Left lung (tissue), 10 donors: Measurements from ENCODE around the gene SCUBE1. TPM values are rescaled to one million over a fixed set of nuclear protein-coding genes. Genes with fewer than 3 reads are reported as not detected.

Source experiments
- ATAC-seq: fragments of 200-7000 bp; cut with Tn5 transposase; one replicate; pipeline ENCODE4 v1.9.1; 2020; ENCODE audit warnings: moderate library complexity
- DNase-seq, 4 donors: peaks; one replicate each; pipeline ENCODE4 v3.0.0-alpha.2; 2013 to 2020
- H3K27ac ChIP-seq, 2 donors: fragments of 200-600 bp; sonication (generic) in 1 of 2; one replicate each; pipeline versions ENCODE4 v1.5.0 to v1.8.0; 2020 to 2021
- H3K27me3 ChIP-seq, 2 donors: fragments of 200-600 bp; sonication (generic) in 1 of 2; one replicate each; pipeline versions ENCODE4 v1.5.0 to v1.8.0; 2020 to 2021
- H3K36me3 ChIP-seq, 2 donors: fragments of 200-600 bp; sonication (generic) in 1 of 2; one replicate each; pipeline versions ENCODE4 v1.5.0 to v1.8.0; 2020 to 2021
- H3K4me1 ChIP-seq, 2 donors: fragments of 200-600 bp; one replicate each; pipeline ENCODE4 v1.8.0; 2021
- H3K4me3 ChIP-seq, 2 donors: fragments of 200-600 bp; sonication (generic) in 1 of 2; one replicate each; pipeline versions ENCODE4 v1.5.0 to v1.8.0; 2020 to 2021; ENCODE audit warnings: mild to moderate bottlenecking in 1 of 2
- H3K9me3 ChIP-seq, 2 donors: fragments of 200-600 bp; sonication (generic) in 1 of 2; one replicate each; pipeline versions ENCODE4 v1.5.0 to v1.8.0; 2020 to 2021
- CTCF ChIP-seq, 2 donors: fragments of 200-600 bp; sonication (generic) in 1 of 2; IDR thresholded peaks; one replicate each; pipeline versions ENCODE4 v1.5.0 to v1.8.0; 2021; ENCODE audit warnings: antibody characterized with exemption in 2 of 2
- intact Hi-C, 2 donors: fragments of 100-400 bp; cut with DNase I; formaldehyde crosslinking; loops; one replicate each; pipeline versions ENCODE4 v1.11.2 to v1.14.2; 2022
- polyA plus RNA-seq, 6 donors: library from polyadenylated mRNA; unstranded; fragments of 120-200 nt; gene quantifications; one replicate each; pipeline ENCODE4 v1.2.1, GENCODE V29; 2013; ENCODE audit not compliant: insufficient read length in 6 of 6
- total RNA-seq, 2 donors: library from RNA; stranded (reverse); fragmentation: NEBNext Ultra II Directional; extraction: Animal tissue kit (Norgen Biotek cat#: 25700); gene quantifications; one replicate each; pipeline ENCODE4 v1.2.1, GENCODE V29; 2021
- donor health status: DM: no; HTN: yes; CAD: no.
- donor health status: DM: no; HTN: no; CAD: no.

SCUBE1 gene
- total and polyA plus RNA-seq, 8 donors = 1.1 to 5.0 (median 2.0) TPM

DNA sequence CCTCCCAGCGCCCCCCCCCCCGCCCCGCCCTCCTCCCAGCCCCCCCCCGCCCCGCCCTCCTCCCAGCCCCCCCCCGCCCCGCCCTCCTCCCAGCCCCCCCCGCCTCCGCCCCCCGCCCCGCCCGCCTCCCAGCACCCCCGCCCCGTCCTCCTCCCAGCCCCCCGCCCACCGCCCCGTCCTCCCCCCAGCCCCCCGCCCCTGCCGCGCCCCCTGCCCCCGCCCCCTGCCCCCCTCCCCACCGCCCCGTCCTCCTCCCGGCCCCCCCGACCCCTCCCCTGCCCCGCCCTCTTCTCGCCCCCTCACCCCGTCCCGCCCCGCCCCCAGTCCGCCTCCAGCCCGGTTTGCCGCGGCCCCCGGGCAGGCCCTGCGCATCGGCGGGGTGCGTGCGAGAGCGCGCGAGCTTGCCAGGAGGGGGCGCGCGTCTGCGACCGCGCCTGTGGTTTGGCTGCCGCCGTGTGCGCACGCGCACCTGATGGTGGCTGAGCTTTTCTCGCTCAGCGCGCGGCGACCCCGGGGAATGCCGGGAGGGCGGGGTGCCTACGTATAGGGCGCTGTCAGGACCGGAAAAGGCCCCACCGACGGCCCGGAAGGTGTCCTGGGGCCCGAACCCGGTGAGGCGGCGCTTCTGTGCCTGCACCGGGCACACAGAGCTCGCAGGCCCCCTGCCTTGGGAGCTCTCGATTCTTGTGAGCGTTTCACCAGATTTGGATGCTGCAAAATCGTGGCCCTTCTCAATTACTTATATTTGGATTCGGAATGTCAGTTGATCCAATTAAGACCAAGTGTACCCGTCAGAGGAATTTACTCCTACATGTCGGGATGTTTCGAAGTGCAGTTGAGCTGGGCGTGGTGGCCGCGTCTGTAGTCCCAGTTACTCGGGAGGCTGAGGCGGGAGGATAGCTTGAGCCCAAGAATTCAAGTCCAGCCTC is 155.7 kb downstream of the SCUBE1 start:
- no peaks in the 10 kb centered on the region for H3K27me3 ChIP-seq
- intact Hi-C loops = no loop called here
- peak overlapping the region; percentile 89 to 97 for H3K27ac ChIP-seq
- ATAC-seq (peak; percentile 90), DNase-seq (peak; percentile 94 to 99 (median 98))
- H3K36me3 ChIP-seq = peaks cover 0 to 5% of the 10 kb centered on the region in 2 donors
- peaks cover 10 to 33% of the 10 kb centered on the region in 2 donors for H3K4me1 ChIP-seq
- no peaks in the 10 kb centered on the region for H3K9me3 ChIP-seq
- TF ChIP-seq CTCF (IDR thresholded peaks at IDR 0.05) = peak; percentile 50 to 77
- H3K4me3 ChIP-seq = peak overlapping the region; percentile 40 to 73

DNA sequence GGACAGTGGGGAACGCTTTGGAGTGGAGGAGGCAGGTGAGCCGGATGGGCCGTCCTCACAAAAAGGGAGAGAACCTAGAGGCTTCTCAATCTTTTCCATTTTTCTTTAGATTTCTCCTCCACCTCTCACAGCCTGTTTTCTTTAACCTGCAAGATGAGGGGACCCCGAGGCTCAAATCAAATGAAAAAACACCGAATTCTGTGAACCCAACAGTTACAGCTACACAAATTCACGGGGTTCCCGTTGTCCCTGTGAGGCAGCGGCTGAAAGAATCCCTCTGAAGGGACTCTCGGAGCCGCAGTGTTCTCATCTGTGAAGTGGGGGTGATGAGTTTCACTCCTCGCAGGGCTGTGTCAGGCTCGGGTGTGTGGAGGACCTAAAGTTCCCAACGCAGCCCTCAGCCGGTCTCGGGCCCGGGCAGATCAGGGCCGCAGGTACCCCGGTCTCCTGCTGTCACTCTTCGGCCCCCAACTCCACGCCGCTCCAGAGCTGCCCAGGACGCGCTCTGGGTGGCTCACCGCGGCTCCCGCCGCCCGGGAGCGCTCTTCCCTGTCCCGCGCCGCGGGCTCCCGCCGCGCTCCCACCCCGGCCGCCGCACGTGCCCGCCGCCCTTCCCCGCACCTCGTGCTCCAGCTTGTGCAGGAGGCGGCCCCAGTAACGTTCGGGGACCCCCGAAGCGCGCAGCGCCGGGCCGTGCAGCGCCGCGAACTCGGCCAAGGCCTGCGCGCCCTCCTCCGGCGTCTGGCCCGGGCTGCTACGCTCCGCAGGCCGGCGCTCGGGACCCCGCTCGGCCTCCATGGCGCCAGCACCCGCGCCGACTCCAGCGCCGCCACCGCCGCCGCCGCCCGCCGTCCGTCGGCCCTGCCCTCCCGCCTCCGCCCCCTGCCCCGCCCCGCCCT is 156.7 kb downstream of the SCUBE1 start, which contains the start of gene TTLL12:
TTLL12 (minus strand) TSS at position 863 of the 899 bp plus-strand sequence; CDS start at position 798, 65 bp downstream.
- H3K27me3 ChIP-seq = no peaks in the 10 kb centered on the region
- H3K36me3 ChIP-seq = peaks cover 0 to 10% of the 10 kb centered on the region in 2 donors
- peaks cover 10 to 33% of the 10 kb centered on the region in 2 donors for H3K4me1 ChIP-seq
- no peak for TF ChIP-seq CTCF (IDR thresholded peaks at IDR 0.05)
- intact Hi-C loops = no loop called here
- peak within 1 kb of the TSS; percentile 89 to 97 for H3K27ac ChIP-seq
- no peaks in the 10 kb centered on the region for H3K9me3 ChIP-seq
- ATAC-seq (peak; percentile 31), DNase-seq (peak; percentile 56 to 92 (median 62))
- H3K4me3 ChIP-seq = peak within 1 kb of the TSS; percentile 59 to 73

GRCh38 chr22:43185860-43186261 is 157.3 kb downstream of the SCUBE1 start:
- intact Hi-C loops = no loop called here
- TF ChIP-seq CTCF (IDR thresholded peaks at IDR 0.05) = no peak
- Histone ChIP-seq H3K9me3 (no peaks in the 10 kb centered on the region), H3K4me3 (peak overlapping the region; percentile 59 to 73), H3K36me3 (peaks cover 0 to 15% of the 10 kb centered on the region in 2 donors), H3K27ac (no peak overlapping the region), H3K4me1 (peaks cover 10 to 33% of the 10 kb centered on the region in 2 donors), H3K27me3 (no peaks in the 10 kb centered on the region)
- ATAC-seq = peak; percentile 9
- DNase-seq = peak in 2 of 4 donors; percentile 64 to 68

DNA sequence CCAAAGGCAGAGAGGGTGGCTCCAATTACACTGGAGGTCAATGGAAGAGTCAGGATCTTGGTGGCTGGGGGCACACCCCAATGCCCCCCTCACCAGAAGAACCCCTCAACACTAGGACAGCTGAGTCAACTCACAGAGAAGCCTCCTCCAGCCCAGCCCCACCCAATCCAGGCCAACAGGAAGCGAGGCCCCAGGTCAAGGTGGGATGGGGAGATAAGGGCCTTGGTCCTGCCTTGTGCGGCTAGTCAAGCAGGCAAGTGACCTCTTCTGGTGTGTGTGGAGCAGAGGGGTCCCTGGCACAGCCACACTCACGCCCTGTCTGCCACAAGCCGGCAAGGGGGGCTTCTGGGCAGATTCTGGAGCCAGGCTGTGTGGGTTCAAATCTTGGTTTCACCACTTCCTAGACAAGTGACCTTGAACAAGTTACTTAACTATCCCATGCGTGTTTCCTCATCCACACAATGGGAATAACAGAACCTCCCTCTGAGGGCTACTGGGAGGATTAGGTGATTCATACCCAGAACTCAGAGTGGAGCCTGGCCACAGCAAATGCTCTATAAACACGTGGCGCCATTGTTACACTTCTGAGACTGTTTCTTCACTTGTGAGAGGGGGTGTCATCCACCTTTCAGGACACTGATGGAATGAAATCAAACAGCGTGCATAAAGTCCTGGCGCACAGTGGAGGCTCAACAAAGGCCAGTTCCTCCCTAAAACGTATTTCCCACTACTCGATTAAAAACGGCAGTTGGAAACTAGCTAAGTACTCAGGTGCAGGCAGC is 159.5 kb downstream of the SCUBE1 start:
- no peak overlapping the region for H3K27ac ChIP-seq
- no peaks in the 10 kb centered on the region for H3K9me3 ChIP-seq
- peaks cover 10 to 33% of the 10 kb centered on the region in 2 donors for H3K4me1 ChIP-seq
- H3K27me3 ChIP-seq = no peaks in the 10 kb centered on the region
- DNase-seq = peak in 1 of 4 donors; percentile 55
- no peak for TF ChIP-seq CTCF (IDR thresholded peaks at IDR 0.05)
- ATAC-seq = no peak
- peaks cover 0 to 37% of the 10 kb centered on the region in 2 donors for H3K36me3 ChIP-seq
- H3K4me3 ChIP-seq = no peak overlapping the region
- intact Hi-C loops = no loop called here
